A549 (cell line): Measurements from ENCODE around the gene TRIM58. TPM values are rescaled to one million over a fixed set of nuclear protein-coding genes. Genes with fewer than 3 reads are reported as not detected.

Source experiments
- ATAC-seq, 2 experiments: fragments of 200-7000 bp in 1 of 2; fragments of >200 bp in 1 of 2; cut with Nextera tagmentation in 1 of 2; cut with Tn5 transposase in 1 of 2; 3 replicates each; pipeline versions ENCODE4 v1.8.0 to v1.9.1; 2018 to 2020; ENCODE audit warnings: mild to moderate bottlenecking in 1 of 2, moderate library complexity in 1 of 2
- CTCF ChIA-PET: fragments of 300-600 bp; sonication (Branson Sonifier 250); formaldehyde crosslinking; extraction: SDS; loops from one replicate; lab custom pipeline; 2021; ENCODE audit warnings: antibody characterized with exemption, inconsistent platforms; lab: Yijun Ruan, JAX
- POLR2A ChIA-PET: fragments of 350-600 bp; formaldehyde crosslinking; extraction: SDS; loops from one replicate; lab custom pipeline; 2021; ENCODE audit warnings: antibody characterized with exemption, inconsistent platforms; lab: Yijun Ruan, JAX
- DNase-seq, 2 experiments: peaks; one replicate each; pipeline versions ENCODE4 v3.0.0 to v3.0.0-alpha.2; 2011 to 2016; ENCODE audit warnings: low read depth in 1 of 2, low spot score in 1 of 2
- FAIRE-seq: peaks from 2 replicates; lab custom pipeline; 2011; peaks lifted over from hg19 to GRCh38; lab: Jason Lieb, UNC
- H3K27ac ChIP-seq, 2 experiments: fragments of >200 bp; sonication (Bioruptor Twin); formaldehyde crosslinking; 3 replicates each; pipeline ENCODE4 v1.5.1; 2016 to 2017
- H3K4me1 ChIP-seq: fragments of >200 bp; sonication (Bioruptor Twin); formaldehyde crosslinking; 3 replicates; pipeline ENCODE4 v1.6.1; 2016
- H3K4me2 ChIP-seq: fragments of >200 bp; sonication (Bioruptor Twin); formaldehyde crosslinking; 3 replicates; pipeline ENCODE4 v1.6.1; 2016
- H3K4me3 ChIP-seq: fragments of >200 bp; sonication (Bioruptor Twin); formaldehyde crosslinking; 3 replicates; pipeline ENCODE4 v1.5.1; 2016
- H3K9me3 ChIP-seq: fragments of >200 bp; sonication (Bioruptor Twin); formaldehyde crosslinking; 3 replicates; pipeline ENCODE4 v1.6.1; 2016
- BCL3 ChIP-seq: fragments of >200 bp; sonication (Bioruptor Twin); formaldehyde crosslinking; IDR thresholded peaks from 3 replicates; pipeline ENCODE4 v1.6.1; 2016
- CBX8 ChIP-seq: fragments of 200-600 bp; sonication (generic); IDR thresholded peaks from 2 replicates; pipeline ENCODE4 v1.6.1; 2016
- CHD2 ChIP-seq: fragments of 150-350 bp; IDR thresholded peaks from 2 replicates; pipeline ENCODE4 v1.6.1; 2014; ENCODE audit warnings: low read length; ENCODE audit not compliant: partially characterized antibody
- CHD4 ChIP-seq: fragments of 200-600 bp; sonication (generic); IDR thresholded peaks from 2 replicates; pipeline ENCODE4 v1.6.1; 2016; ENCODE audit warnings: antibody characterized with exemption, mild to moderate bottlenecking, borderline replicate concordance
- E2F6 ChIP-seq: IDR thresholded peaks from 2 replicates; pipeline ENCODE4 v1.6.1; 2012; ENCODE audit warnings: low read depth, borderline replicate concordance
- EHMT2 ChIP-seq: fragments of 200-600 bp; sonication (generic); IDR thresholded peaks from 2 replicates; pipeline ENCODE4 v1.6.1; 2016; ENCODE audit warnings: antibody characterized with exemption, low read depth, mild to moderate bottlenecking, moderate library complexity
- EP300 ChIP-seq, 2 experiments: fragments of >200 bp; sonication (Bioruptor Twin); formaldehyde crosslinking; IDR thresholded peaks; 2 replicates in 1 of 2; 3 replicates in 1 of 2; pipeline ENCODE4 v1.6.1; 2016 to 2017
- ESRRA ChIP-seq: fragments of 150-350 bp; IDR thresholded peaks from 2 replicates; pipeline ENCODE4 v1.6.1; 2014; ENCODE audit warnings: mild to moderate bottlenecking, low read length, borderline replicate concordance
- FOSL2 ChIP-seq, 2 experiments: fragments of 450-650 bp in 1 of 2; fragments of >200 bp in 1 of 2; sonication (Bioruptor Twin) in 1 of 2; formaldehyde crosslinking; IDR thresholded peaks; 2 replicates each; pipeline versions ENCODE4 v1.5.0 to v1.6.1; 2016 to 2020; ENCODE audit warnings: mild to moderate bottlenecking in 1 of 2, moderate library complexity in 1 of 2
- HEYL ChIP-seq: fragments of 250-450 bp; sonication (Bioruptor Pico); IDR thresholded peaks from 2 replicates; pipeline ENCODE4 v1.8.0; 2021; ENCODE audit warnings: mild to moderate bottlenecking, moderate library complexity
- HOXB5 ChIP-seq: fragments of 250-450 bp; sonication (Bioruptor Pico); IDR thresholded peaks from 2 replicates; pipeline ENCODE4 v1.5.0; 2020; ENCODE audit warnings: mild to moderate bottlenecking, moderate library complexity
- JUN ChIP-seq, 2 experiments: fragments of >200 bp; sonication (Bioruptor Twin); formaldehyde crosslinking; IDR thresholded peaks; 2 replicates in 1 of 2; 3 replicates in 1 of 2; pipeline ENCODE4 v1.6.1; 2016 to 2017
- JUNB ChIP-seq: fragments of >200 bp; sonication (Bioruptor Twin); formaldehyde crosslinking; IDR thresholded peaks from 2 replicates; pipeline ENCODE4 v1.6.1; 2016
- KDM1A ChIP-seq: fragments of 200-600 bp; sonication (generic); IDR thresholded peaks from 2 replicates; pipeline ENCODE4 v1.6.1; 2016; ENCODE audit warnings: low read depth, mild to moderate bottlenecking
- KDM5A ChIP-seq: fragments of 200-600 bp; sonication (generic); IDR thresholded peaks from 2 replicates; pipeline ENCODE4 v1.6.1; 2016; ENCODE audit warnings: antibody characterized with exemption, mild to moderate bottlenecking
- MYC ChIP-seq: IDR thresholded peaks from 2 replicates; pipeline ENCODE4 v1.6.1; 2012; ENCODE audit warnings: mild to moderate bottlenecking, inconsistent platforms, low read length, improper control_type of control experiment, borderline replicate concordance
- NFE2L2 ChIP-seq: fragments of 150-350 bp; conservative IDR thresholded peaks from 2 replicates; pipeline ENCODE4 v1.6.1; 2014; ENCODE audit warnings: low read length
- NPAS2 ChIP-seq: fragments of 250-450 bp; sonication (Bioruptor Pico); IDR thresholded peaks from 2 replicates; pipeline ENCODE4 v1.8.0; 2022; ENCODE audit warnings: mild to moderate bottlenecking, moderate library complexity, borderline replicate concordance
- PBX3 ChIP-seq: IDR thresholded peaks from 2 replicates; pipeline ENCODE4 v1.6.1; 2012
- POLR2A ChIP-seq: IDR thresholded peaks from 2 replicates; pipeline ENCODE4 v1.6.1; 2012; ENCODE audit warnings: mild to moderate bottlenecking, low read length
- POLR2AphosphoS2 ChIP-seq: conservative IDR thresholded peaks from 2 replicates; pipeline ENCODE4 v1.6.1; 2012; ENCODE audit warnings: low read length, improper control_type of control experiment, inconsistent platforms
- RAD21 ChIP-seq, 2 experiments: fragments of >200 bp in 1 of 2; sonication (Bioruptor Twin) in 1 of 2; formaldehyde crosslinking in 1 of 2; IDR thresholded peaks in 1 of 2; conservative IDR thresholded peaks in 1 of 2; 2 replicates in 1 of 2; 3 replicates in 1 of 2; pipeline ENCODE4 v1.6.1; 2012 to 2018; ENCODE audit warnings: inconsistent platforms in 1 of 2
- RARB ChIP-seq: fragments of 250-450 bp; sonication (Bioruptor Pico); IDR thresholded peaks from 2 replicates; pipeline ENCODE4 v1.8.0; 2021; ENCODE audit warnings: mild to moderate bottlenecking, moderate library complexity
- SMC3 ChIP-seq: fragments of >200 bp; sonication (Bioruptor Twin); formaldehyde crosslinking; IDR thresholded peaks from 3 replicates; pipeline ENCODE4 v1.6.1; 2018; ENCODE audit warnings: inconsistent platforms
- ZFP36 ChIP-seq: fragments of 450-650 bp; IDR thresholded peaks from 2 replicates; pipeline ENCODE4 v1.6.1; 2014; ENCODE audit warnings: borderline replicate concordance; ENCODE audit not compliant: partially characterized antibody
- ZNF302 ChIP-seq: fragments of 250-450 bp; sonication (Bioruptor Pico); IDR thresholded peaks from 2 replicates; pipeline ENCODE4 v1.9.0; 2021; ENCODE audit warnings: inconsistent platforms, mild to moderate bottlenecking, moderate library complexity
- WGBS: methylation state at CpG from one replicate; pipeline ENCODE4 v1.1.6; 2017; ENCODE audit errors: missing lambda C conversion rate; 5-methylcytosine and 5-hydroxymethylcytosine counted together
- polyA plus RNA-seq, 4 experiments: library from polyadenylated mRNA; depleted of rRNA in 3 of 4; stranded (reverse); fragments of >200 nt; fragmentation: RNase III in 1 of 4; extraction: RNeasy Plus Mini Kit Qiagen cat#74134 plus additional on column Dnase treatment in 1 of 4; gene quantifications; 2 replicates in 3 of 4; 3 replicates in 1 of 4; pipeline ENCODE4 v1.2.3, GENCODE V29; 2011 to 2017

TRIM58 gene
- polyA plus RNA-seq, 2 of the 4 experiments (the other 2 are of a cell fraction) = not detected

- TF ChIP-seq E2F6 (no peak), NFE2L2 (no peak), JUN (IDR thresholded peaks at IDR 0.05) (no peak)
- TF ChIP-seq, all 56 proteins: peak for 0
Measured at GRCh38 chr1:247812637-247813036, 44.4 kb upstream of the TRIM58 start (continued).

GRCh38 chr1:247822060-247822459 is 34.9 kb upstream of the TRIM58 start:
- H3K4me3 ChIP-seq = no peak overlapping the region
- no peak for ATAC-seq
- FAIRE-seq = no peak
- ChIA-PET POLR2A (no interaction called here), CTCF (no interaction called here)
- DNase-seq = no peak
- WGBS = 33% methylated on average over 1 of the region's 2 CpGs
- H3K4me2 ChIP-seq = no peak overlapping the region
- no peak overlapping the region for H3K27ac ChIP-seq
- no peaks in the 10 kb centered on the region for H3K4me1 ChIP-seq
- TF ChIP-seq PBX3 = no peak
- no peak for TF ChIP-seq KDM1A
- TF ChIP-seq SMC3 = no peak
- no peak for TF ChIP-seq CBX8
- TF ChIP-seq EP300 (IDR thresholded peaks at IDR 0.05) = no peak
- no peak for TF ChIP-seq NPAS2
- TF ChIP-seq CHD2 = no peak
- TF ChIP-seq EHMT2 = no peak
- no peak for TF ChIP-seq FOSL2 (IDR thresholded peaks at IDR 0.05)
- TF ChIP-seq FOSL2 (CRISPR knock-in tag; IDR thresholded peaks at IDR 0.05) = no peak
- TF ChIP-seq ESRRA = no peak
- no peak for TF ChIP-seq JUNB
- TF ChIP-seq ZNF302 (CRISPR knock-in tag) = no peak
- no peak for TF ChIP-seq MYC
- TF ChIP-seq CHD4 = no peak
- TF ChIP-seq HEYL = no peak
- TF ChIP-seq RAD21 (conservative IDR thresholded peaks at IDR 0.05 in 1 of 2, IDR thresholded peaks at IDR 0.05 in 1 of 2) = no peak
- TF ChIP-seq ZFP36 = no peak
- no peak for TF ChIP-seq BCL3
- TF ChIP-seq POLR2AphosphoS2 = no peak
- H3K9me3 ChIP-seq = no peaks in the 10 kb centered on the region; the same call in 2 of the 3 replicates

GRCh38 chr1:247824023-247824422 is 33.0 kb upstream of the TRIM58 start, which contains the start of gene OR14A16:
TSS of gene OR14A16 (minus strand) at chr1:247824119. CDS start at chr1:247815729, 8,390 bp downstream.
- TF ChIP-seq CBX8 (no peak), ESRRA (no peak), RARB (CRISPR knock-in tag) (no peak), HEYL (no peak), PBX3 (no peak), ZFP36 (no peak), POLR2A (no peak), SMC3 (no peak), BCL3 (no peak), HOXB5 (CRISPR knock-in tag) (no peak), NPAS2 (no peak), E2F6 (no peak), KDM1A (no peak), EP300 (IDR thresholded peaks at IDR 0.05) (no peak), KDM5A (no peak)
- Histone ChIP-seq H3K27ac (no peak within 1 kb of the TSS), H3K4me3 (no peak within 1 kb of the TSS), H3K4me1 (no peaks in the 10 kb centered on the region), H3K4me2 (no peak within 1 kb of the TSS), H3K9me3 (no peaks in the 10 kb centered on the region)
- FAIRE-seq = no peak
- no peak for ATAC-seq
- ChIA-PET POLR2A (no interaction called here), CTCF (no interaction called here)
- 3% methylated on average over 6 of the region's 6 CpGs for WGBS
- DNase-seq = no peak
